TTC549 (cell line): Measurements from ENCODE around the gene SLC35B1.

Experiments
- FAIRE-seq: peaks from 2 replicates; lab custom pipeline; 2012; peaks lifted over from hg19 to GRCh38; lab: Jason Lieb, UNC

SLC35B1 gene

GRCh38 chr17:49670002-49670401, 37.8 kb downstream of the SLC35B1 start:
- no peak for FAIRE-seq

- FAIRE-seq, result no peak
Measured at GRCh38 chr17:49667854-49668253, 39.9 kb downstream of the SLC35B1 start.

GRCh38 chr17:49664706-49665211, 43.0 kb downstream of the SLC35B1 start:
- no peak for FAIRE-seq

GRCh38 chr17:49659661-49660382, 47.9 kb downstream of the SLC35B1 start:
- no peak for FAIRE-seq

- no peak for FAIRE-seq
Measured at GRCh38 chr17:49656247-49656646, 51.5 kb downstream of the SLC35B1 start.
